DMS 273 (cell line): ENCODE results near the gene OSBPL2.

Experiments used
- DNase-seq: peaks from one replicate; lab custom pipeline; 2025; ENCODE audit not compliant: unreplicated experiment; lab: John Stamatoyannopoulos, UW

Gene OSBPL2

GRCh38 chr20:62296724-62297448, 58.6 kb downstream of the OSBPL2 start:
- DNase-seq: no peak

- DNase-seq: no peak
These were observed 59.3 kb downstream of the OSBPL2 start for GRCh38 chr20:62297449-62298227.

- no peak for DNase-seq
These were observed 60.4 kb downstream of the OSBPL2 start for GRCh38 chr20:62298577-62299249.

GRCh38 chr20:62299666-62300236, 61.4 kb downstream of the OSBPL2 start:
- DNase-seq: no peak

GRCh38 chr20:62300319-62300718, 62.0 kb downstream of the OSBPL2 start:
- no peak for DNase-seq

- no peak for DNase-seq
These were observed 62.9 kb downstream of the OSBPL2 start for GRCh38 chr20:62301111-62301668.

GRCh38 chr20:62301773-62302340, 63.5 kb downstream of the OSBPL2 start:
- peak; percentile 97 for DNase-seq

- DNase-seq: peak; percentile 99
These were observed 64.2 kb downstream of the OSBPL2 start, which contains the start of gene ADRM1 for GRCh38 chr20:62302341-62303061. Gene ADRM1, plus strand, starts transcription at chr20:62302997. Its CDS starts 572 bp downstream, at chr20:62303569.

- DNase-seq: no peak
These were observed 64.7 kb downstream of the OSBPL2 start for GRCh38 chr20:62303062-62303339.

- peak; percentile 53 for DNase-seq
These were observed 65.3 kb downstream of the OSBPL2 start for GRCh38 chr20:62303340-62304226.

GRCh38 chr20:62304331-62305148, 66.2 kb downstream of the OSBPL2 start:
- peak; percentile 49 for DNase-seq

- DNase-seq: peak; percentile 52
These were observed 66.9 kb downstream of the OSBPL2 start for GRCh38 chr20:62305149-62305764.

- no peak for DNase-seq
These were observed 67.6 kb downstream of the OSBPL2 start for GRCh38 chr20:62305765-62306413.

- DNase-seq: no peak
These were observed 68.3 kb downstream of the OSBPL2 start for GRCh38 chr20:62306414-62307187.

GRCh38 chr20:62307226-62308101, 69.1 kb downstream of the OSBPL2 start:
- peak; percentile 53 for DNase-seq
